IPS DF 4.7 (cell line): ENCODE results near the gene NIP7.
"Not testable (repeated sequence)": the region's sequence is repeated elsewhere in the genome, so short reads cannot be mapped to it uniquely, and the experiment has no call there.

ENCODE experiments used
- DNase-seq: peaks from one replicate; pipeline ENCODE4 v3.0.0-alpha.2; 2013; ENCODE audit warnings: low spot score; ENCODE audit errors: extremely low read depth

The NIP7 gene

DNA sequence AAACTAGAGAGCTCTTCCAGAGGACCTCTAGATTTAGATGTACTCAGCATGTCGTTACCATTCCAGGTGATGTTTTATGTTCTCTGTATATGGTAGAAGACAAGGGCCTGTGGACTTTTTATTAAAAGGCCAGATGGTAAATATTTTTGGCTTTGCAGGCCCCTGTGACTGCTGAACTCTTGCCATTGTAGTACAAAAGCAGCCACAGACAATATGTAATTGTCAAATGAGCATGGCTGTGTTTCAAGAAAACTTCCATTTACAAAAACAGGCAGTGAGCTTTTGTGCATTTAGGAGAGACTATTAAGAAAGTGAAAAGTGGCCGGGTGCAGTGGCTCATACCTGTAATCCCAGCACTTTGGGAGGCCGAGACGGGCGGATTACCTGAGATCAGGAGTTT is 4.6 kb downstream of the NIP7 start:
- no peak for DNase-seq

- DNase-seq = no peak
Observed at GRCh38 chr16:69345923-69346322, 6.4 kb downstream of the NIP7 start.

DNA sequence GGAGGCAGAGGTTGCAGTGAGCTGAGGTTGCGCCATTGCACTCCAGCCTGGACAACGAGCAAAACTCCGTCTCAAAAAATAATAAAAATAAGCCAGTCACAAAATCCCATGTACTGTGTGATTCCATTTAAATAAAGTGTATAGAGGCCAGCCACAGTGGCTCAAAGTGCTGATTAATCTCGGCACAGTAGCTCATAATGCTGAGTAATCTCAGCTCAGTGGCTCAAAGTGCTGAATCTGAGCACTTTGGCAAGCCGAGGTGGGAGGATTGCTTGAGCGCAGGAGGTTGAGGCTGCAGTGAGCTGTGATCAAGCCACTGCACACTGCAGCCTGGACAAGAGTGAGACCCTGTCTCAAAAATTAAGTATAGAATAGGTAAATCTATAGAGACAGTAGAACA is 7.1 kb downstream of the NIP7 start:
- no peak for DNase-seq

GRCh38 chr16:69348222-69348621 is 8.7 kb downstream of the NIP7 start:
- no peak for DNase-seq

DNA sequence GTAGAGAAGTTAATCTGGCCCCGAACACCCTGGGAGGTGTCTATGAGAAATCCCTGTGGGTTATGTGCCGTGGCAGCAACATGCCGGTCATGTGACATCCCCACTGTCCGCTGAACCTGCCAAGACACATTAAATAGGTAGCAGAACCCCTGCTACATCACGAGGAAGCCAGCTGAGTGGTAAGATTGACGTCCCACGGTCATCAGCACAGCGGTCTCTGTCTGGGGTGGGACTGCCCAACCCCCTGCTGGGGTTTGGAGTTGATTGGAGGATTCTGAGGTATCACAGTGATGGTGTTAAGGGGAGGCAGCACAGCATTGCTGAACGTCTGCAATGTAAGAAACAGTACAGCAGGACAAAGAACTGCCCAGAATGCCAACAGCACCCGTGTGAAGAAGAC is 10.0 kb downstream of the NIP7 start:
- no peak for DNase-seq

DNA sequence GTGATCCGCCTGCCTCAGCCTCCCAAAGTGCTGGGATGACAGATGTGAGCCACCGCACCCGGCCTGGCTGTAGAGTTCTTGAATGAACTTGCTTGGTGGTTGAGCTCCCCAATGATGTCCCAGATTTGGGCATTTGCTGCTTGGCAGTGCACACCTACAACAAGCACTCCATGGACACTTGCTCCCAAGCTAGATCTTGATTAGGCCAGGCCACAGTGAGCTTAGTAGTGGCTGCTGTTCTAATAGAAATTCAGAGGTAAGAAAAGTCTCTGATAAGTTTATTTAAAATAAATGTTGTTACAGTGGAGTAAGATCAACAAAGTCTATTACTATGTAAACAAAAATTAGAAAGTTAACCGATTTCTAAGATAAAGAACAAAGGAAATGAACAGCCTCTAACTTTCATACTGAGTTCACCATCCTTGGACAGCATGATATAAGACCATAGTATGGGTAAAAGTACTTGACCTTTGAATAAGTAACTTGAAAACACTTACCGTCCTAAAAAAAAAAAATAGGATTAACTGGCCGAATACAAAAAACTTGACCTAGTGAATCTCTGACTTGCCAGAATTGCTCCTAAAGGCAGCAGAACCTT is 11.1 kb downstream of the NIP7 start:
- DNase-seq = no peak

DNA sequence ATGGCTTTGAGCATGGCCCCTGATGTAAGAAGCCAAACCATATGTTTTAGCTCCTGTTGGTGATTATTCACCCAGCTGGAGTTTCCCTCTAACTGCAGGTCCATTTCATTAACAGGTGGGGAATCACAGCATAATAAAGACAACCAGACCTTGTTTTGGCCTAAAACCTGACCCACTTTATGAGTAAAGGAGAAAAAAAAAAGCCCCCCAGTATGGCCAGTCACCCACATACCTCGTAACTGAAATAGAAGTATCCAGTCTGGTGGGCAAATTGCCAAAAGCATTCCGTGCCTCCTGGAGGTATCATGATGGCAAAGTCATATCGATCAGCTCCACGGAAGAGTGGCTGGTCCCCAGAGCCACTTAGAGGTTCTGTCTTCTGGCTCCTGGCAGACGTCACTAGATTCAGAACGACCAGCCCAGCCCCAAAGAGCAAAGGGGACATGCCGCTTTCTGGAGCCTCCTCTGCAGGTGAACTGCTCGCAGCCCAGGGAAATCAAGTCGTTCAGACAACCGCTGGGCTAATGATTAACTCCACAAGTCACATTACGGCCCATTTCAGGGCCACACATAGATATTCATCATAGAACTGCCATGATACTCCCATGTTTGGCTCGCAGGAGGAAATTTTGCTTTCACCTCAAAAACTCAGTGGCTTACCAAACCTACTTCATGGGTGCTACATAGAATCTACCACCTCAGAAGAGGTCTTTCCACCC is 11.9 kb downstream of the NIP7 start, which contains the start of gene TMED6:
Gene TMED6, minus strand, starts transcription at position 478 of the 719 bp plus-strand sequence. Its CDS starts 33 bp downstream, at position 445.
- DNase-seq = no peak

DNA sequence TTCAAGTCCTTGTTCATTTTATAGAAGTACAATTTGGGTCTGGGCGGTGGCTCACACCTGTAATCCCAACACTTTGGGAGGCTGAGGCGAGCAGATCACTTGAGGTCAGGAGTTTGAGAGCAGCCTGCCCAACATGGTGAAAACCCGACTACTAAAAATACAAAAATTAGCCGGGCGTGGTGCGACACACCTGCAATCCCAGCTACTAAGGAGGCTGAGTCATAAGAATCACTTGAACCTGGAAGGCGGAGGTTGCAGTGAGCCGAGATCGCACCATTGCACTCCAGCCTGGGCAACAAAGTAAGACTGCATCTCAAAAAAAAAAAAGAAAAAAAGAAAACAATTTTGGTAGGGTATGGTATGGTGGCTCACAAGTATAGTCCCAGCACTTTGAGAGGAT is 20.5 kb downstream of the NIP7 start:
- DNase-seq = not testable (repeated sequence)

DNA sequence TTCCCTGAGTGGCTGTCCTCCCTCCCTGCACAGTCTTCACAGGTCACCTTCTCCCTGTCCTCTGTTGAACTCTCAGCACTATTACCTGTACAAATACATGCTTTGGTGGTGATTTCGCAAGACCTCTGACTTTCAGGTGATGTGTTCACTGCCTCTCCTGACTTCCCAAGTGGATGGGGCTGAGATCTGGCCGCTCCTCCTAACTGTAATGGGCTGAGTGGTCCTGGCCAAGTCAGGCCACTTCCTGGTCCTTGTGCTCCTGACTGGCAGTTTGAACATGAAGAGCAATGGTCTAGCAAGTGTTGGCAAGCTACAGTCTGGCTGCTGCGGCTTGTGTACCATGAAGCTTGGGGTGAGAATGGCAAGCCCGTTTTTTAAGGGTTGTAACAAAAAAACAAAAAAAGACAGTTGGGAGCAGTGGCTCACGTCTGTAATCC is 23.7 kb downstream of the NIP7 start:
- DNase-seq = no peak

DNA sequence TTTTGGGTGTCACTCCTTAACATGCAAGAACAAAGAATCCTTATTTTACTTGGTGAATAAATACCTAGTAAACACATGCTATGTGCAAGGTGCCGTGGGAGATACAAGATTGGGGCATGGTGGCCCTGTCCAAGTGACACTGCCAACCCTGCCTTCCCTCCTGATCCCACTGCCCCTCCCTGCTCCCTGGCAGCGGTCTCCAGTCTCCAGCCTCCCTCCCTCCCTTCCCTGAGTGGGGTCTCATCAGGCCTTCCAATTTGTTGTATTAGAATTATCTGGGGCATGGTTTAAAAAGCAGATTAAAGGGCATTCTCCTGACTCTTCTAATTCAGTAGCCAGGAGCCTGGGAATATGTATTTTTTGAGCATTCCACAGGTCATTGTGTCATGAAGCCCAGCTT is 24.5 kb downstream of the NIP7 start:
- DNase-seq = no peak

DNA sequence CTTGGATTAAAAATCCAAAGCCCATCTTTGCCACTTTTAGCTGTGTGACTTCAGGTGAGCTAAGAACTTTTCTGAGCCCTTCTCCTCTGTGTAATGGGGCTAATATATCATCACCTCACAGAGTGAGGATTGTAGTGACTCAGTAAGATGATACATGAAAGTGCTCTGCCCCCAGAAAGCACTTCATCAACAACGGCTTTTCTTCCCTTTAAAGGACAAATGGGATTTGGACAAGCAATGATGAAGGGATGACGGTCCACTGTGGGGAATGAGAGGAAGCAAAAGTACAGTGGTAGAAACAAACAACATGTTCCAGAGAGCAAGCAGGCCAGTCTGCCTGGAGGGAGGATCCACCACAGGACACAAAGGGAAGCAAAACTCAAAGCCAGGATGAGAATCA is 26.3 kb downstream of the NIP7 start:
- no peak for DNase-seq

- no peak for DNase-seq
Observed at GRCh38 chr16:69366431-69366830, 26.9 kb downstream of the NIP7 start.

DNA sequence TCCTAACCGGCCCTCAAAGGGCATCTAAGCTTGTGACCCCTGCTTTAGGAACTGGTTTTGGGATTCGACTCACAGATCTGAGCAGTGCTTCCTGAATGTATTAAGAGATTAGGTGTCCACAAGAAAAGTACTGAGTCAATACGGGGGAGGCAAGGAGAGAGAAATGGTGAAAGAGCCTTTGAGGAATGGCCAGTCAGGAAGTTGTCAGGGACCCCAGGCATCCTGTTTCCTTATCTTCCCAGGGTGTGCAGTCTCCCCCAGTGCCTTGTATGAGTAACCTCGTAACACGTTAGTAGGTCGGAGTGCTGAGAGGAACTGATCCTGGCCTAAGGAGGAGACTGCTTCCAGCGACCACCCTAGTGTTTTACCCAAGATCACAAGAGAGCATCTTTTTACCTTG is 28.4 kb downstream of the NIP7 start:
- DNase-seq = no peak

DNA sequence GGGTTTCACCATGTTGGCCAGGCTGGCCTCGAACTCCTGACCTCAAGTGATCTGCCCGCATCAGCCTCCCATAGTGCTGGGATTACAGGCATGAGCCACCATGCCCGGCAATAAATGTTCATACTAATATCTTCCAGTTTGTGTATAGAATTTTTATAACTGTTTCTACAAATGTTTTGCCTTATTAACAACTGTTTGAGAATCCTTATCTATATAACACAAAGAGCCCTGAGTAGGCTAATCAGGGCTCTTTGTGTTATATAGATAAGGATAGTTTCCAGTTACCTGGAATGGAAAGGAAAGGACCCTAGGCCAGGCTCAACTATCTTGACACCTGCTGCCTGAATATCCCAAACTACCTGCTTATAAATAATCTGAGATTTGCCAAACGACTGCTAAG is 29.3 kb downstream of the NIP7 start:
- no peak for DNase-seq

DNA sequence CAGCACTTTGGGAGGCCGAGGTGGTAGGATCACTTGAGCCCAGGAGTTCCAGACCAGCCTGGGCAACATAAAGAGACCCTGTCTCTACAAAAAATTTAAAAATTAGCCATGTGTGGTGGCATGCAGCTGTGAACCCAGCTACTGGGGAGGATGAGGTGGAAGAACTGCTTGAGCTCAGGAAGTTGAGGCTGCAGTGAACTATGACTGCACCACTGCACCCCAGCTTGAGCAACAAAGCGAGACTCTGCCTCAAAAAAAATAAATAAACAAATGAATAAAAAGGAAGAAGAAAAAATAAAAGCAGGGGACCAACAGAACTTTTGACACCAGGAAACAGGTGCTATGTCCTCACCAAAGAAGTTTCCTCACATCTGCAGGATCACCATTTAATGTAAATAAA is 32.0 kb downstream of the NIP7 start:
- no peak for DNase-seq

DNA sequence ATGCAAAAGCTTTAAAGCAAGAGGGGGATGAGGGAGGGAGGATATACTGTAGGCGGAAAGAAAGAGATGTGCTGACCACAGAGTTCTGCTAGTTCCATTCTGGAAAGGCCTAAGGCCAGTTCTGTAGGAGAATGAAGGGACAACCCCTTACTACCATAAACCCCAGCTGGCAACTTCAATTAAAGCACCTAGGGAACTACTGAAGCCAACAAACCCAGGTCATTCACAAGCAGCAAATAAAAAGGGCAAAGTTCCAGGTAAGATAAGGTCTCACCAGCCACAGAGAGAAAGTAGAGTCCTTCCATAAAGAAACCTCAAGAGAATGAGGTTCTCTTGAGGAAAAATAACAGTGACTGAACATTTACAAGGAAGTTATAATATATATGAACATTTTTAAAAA is 33.4 kb downstream of the NIP7 start:
- no peak for DNase-seq

DNA sequence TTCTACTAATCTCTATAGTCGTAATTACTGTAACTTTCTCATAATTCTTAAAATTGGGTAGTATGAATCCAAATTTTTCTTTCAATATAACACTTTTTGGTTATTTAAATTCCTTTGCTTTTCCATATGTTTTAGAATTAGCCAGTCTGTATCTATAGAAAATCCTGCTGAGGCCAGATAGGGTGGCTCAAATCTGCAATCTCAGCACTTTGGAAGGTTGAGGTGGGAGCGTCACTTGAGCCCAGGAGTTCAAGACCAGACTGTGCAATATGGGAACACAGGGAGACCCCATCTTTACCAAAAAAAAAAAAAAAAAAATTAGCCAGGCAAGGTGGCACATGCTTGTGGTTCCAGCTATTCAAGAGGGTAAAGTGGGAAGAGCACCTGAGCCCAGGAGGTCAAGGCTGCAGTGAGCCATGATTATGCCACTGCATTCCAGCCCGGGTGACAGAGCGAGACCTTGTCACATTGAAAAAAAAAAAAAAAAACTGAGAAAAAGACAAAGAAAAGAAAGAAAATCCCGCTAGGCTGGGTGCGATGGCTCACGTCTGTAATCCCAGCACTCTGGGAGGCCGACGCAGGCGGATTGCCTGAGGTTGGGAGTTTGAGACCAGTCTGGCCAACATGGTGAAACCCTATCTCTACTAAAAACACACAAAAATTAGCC is 37.0 kb downstream of the NIP7 start:
- DNase-seq = no peak

DNA sequence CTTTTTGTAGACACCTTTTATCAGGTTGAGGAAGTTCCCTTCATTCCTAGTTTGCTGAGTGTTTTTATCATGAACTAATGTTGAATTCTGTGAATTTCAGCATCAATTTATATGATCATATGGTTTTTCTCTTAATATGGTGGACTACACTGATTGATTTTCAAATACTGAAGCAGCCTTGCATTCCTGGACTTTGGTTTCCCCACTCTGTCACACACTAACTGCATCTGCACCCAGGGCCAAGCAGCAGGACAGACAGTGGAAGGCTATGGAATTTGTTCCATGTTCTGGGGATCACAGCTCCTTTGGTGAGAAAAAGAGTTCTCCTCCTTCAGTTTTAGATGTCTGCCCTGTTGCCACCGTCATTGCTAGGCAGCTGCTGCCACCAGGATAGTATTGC is 38.5 kb downstream of the NIP7 start:
- no peak for DNase-seq

DNA sequence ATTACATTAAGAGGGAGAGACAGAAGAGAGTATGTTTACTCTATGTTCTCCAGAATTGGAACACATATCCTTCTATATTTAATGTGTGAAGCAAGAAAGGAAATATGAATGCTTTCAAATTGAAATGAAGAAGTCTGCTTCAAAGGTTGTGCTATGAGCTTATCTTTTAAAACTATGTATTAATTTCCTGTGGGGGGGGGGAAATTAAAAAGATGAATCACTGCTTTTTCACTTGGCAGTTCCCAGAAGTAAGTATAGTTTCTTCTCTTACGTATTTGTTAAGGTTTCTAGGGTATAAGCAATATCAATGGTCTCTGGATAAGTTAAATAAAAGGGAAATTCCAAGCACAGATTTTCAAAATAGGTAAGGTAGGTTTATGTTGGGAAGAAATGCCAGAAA is 39.2 kb downstream of the NIP7 start:
- DNase-seq = no peak

- DNase-seq = no peak
Observed at GRCh38 chr16:69381231-69381630, 41.7 kb downstream of the NIP7 start.

- DNase-seq = no peak
Observed at GRCh38 chr16:69382421-69382820, 42.8 kb downstream of the NIP7 start.

DNA sequence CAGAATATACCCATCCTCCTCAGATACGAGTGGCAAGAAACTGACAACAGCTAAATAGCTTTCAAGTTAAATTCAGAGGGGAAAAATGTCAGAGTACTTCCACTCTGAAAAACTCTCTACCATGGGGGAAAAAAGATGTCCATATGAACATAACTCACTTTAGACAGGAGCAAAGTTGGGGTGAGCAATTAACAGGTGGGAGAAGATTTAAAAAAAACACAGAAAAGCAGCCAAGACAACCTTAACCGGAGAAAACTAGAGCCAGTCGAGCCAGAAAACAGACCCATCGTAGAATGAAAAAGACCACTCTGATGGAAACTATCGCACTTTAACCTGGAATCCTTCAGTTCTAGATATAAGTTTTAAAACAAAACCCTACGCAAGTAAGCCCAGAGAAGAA is 45.4 kb downstream of the NIP7 start:
- no peak for DNase-seq

DNA sequence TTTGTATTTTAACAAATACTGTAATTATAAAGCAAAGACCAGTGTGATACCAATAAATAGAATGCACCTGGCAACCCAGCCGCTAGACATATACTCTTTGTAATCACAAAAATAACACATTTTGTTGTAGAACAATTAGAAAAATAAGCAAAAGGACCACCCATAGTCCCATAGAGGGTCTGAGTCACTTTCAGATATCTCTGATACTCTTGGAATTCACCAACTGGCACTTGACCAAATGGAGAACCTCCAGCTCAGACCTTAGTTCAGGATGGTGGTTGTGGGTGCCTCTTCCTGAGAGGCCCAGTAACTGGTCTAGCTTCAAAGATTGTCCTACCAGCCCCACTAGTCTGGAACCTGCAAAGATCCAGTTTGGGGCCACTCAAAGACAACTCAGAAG is 47.0 kb downstream of the NIP7 start:
- no peak for DNase-seq
